ENCODE data around the gene ROM1.

ROM1 gene

GRCh38 chr11:62588966-62589637 is 24.0 kb upstream of the ROM1 start:
- DNase-seq (ENCODE audit: low read depth, low spot score) = peak; percentile 26

GRCh38 chr11:62591448-62592145 is 21.5 kb upstream of the ROM1 start, which contains the start of gene TUT1:
TSS of gene TUT1 (minus strand) at chr11:62591523. CDS start at chr11:62591485, 38 bp downstream.
- DNase-seq (ENCODE audit: low read depth, low spot score) = peak; percentile 99

DNA sequence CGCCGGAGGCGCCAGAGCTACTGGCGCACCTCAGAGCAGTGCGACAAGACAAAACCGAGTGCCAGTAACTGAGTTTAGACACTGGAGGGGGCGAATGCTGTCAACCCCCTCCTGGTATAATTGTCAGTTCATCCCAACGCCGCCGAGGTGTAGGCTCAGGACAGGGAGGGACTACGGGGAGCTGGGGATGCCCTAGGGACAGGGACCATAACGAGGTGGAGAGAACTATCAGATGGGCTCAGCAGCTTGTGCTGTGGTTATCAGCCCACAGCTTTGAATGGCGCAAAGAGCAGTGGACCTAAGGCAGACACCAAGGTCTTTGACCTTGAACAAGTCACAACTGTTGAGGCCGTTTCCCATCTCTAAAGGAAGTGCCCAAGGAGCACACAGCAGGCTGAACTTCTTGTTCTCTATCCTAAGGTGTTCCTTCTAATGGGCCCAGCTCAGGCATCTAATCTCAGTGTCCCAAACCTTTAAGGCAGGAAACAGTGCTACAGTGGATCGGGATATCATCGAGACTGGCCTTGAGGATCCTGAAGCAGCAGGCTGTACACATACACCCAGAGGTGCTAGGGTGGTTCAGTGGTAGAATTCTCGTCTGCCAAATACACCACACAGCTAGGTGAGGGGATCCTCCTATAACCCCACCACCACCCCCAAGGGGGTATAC is 20.8 kb upstream of the ROM1 start:
- DNase-seq (ENCODE audit: low read depth, low spot score) = no peak

DNA sequence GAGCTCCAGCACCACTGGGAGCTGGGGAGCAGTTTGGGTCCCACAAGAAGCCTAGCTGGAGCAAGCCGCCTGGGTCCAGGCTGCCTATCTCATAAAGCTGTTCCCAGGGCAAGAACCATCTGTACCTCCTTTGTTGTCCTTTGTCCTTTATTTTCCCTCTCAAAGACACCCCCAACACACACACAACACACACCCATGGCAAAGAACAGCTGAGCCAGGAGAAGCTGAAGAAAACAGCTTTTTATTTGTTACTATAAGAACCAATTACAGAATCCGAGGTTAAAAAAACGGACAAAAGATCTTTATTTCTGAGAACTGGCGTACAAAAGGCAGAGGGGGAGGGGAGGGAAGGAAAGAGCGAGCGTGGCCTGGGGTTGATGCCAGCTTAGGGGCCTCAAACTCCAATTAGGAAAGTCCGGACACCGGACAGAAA is 20.1 kb upstream of the ROM1 start:
- DNase-seq (ENCODE audit: low read depth, low spot score) = no peak

DNA sequence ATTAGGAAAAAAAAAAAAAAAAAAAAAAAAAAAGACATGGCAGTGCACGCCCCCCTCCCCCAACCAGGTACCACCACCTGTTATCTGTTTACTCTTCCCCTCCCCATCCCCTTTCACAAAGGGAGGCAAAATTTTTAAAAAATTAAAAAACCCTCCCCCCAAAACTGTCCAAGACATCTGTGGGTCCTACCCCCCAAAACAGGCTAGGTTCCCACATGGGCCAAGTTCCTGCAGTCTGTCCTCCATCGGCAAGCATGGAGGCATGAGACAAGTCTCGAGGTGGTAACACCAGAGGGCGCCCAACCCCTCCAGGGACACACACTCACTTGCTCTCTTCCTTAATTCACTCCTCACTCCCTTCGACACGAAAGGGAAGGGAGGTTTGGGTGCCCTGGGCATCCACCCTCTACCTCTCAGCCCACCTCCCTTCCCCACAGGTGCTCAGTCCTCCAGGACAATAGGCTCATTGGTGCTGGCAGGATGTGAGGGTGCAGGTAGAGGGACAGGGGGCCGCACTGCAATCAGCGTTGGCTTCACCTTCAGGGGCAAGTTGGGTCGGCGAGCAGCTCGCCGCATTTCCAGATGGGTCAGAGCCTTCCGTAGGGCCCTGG is 19.5 kb upstream of the ROM1 start:
- DNase-seq (ENCODE audit: low read depth, low spot score) = peak; percentile 80

DNA sequence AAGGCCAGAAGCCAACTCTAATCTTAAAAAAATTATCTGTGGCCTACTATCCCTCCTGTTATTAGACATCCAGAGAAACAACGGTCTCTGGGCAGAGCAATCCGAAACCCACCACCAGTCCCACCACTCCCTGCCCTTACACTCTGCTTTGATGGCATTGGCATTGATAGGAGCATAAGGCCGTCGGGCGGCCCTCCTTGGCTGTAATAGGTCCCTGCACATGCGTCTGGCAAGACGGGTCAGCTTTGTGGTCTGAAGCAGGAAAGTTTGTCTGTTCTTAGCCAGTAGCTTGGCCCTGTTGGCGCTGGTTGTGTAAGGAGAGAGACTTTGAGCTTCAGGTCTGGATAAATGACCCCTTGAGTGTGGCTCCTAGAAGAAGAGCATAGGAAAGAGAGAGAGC is 17.9 kb upstream of the ROM1 start:
- no peak for DNase-seq (ENCODE audit: low read depth, low spot score)

- DNase-seq (ENCODE audit: low read depth, low spot score) = peak; percentile 99
Observed at GRCh38 chr11:62599069-62599696, 13.9 kb upstream of the ROM1 start.

GRCh38 chr11:62599901-62600300 is 13.2 kb upstream of the ROM1 start:
- DNase-seq (ENCODE audit: low read depth, low spot score) = no peak

- DNase-seq (ENCODE audit: low read depth, low spot score) = no peak
Observed at GRCh38 chr11:62600367-62601121, 12.5 kb upstream of the ROM1 start.

GRCh38 chr11:62601122-62601371 is 12.0 kb upstream of the ROM1 start:
- no peak for DNase-seq (ENCODE audit: low read depth, low spot score)

- DNase-seq (ENCODE audit: low read depth, low spot score) = peak; percentile 99
Observed at GRCh38 chr11:62601372-62602140, 11.5 kb upstream of the ROM1 start, which contains the start of gene MTA2. TSS of gene MTA2 (minus strand) at chr11:62601865. CDS start at chr11:62601450, 415 bp downstream.

DNA sequence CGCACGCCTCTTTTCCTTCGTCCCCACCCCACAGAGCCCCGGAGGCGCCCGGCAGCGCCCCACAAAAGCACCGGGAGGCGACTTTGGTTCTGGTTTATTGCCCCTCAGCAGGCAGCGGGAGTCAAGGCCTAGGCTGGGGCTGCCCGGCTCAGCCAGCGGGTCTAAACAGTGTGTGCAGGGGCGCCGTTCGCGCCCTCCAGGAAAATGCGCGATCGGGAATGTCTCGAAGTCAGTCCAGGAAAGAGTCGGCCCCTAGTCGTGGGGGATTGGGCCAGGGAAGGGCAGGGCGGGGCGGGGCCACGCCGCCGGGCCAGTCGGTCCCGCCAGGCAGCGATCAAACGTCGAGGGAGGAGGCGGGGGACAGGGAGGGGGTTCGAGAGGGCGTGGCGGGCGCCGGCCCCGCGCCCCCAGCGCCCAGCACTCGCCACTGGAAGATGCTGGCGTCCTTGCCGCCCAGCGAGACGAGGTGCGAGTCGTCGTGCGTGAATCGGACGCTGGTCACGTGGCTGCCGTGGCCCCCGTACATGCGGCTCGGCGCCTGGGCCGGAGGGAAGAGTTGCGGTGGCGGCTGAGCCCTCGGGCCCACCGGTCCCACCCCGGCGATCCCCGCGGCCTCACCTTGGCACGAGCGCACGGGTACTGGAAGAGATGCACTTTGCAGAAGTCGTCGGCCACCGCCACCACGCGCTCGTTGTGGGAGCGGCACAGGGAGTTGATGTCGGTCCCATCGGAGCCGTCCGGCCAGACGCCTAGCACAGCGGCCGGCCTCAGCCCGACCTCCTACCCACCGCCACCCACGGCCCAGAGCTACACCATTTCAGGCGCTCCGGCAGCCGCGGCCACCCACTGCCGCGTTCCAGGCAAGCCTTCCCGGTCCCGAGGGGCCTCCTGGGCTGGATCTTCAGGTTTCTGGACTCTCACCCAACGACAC is 10.7 kb upstream of the ROM1 start:
- peak; percentile 81 for DNase-seq (ENCODE audit: low read depth, low spot score)

GRCh38 chr11:62603072-62603408 is 10.0 kb upstream of the ROM1 start:
- DNase-seq (ENCODE audit: low read depth, low spot score) = no peak

- no peak for DNase-seq (ENCODE audit: low read depth, low spot score)
Observed at GRCh38 chr11:62603776-62604299, 9.2 kb upstream of the ROM1 start.

GRCh38 chr11:62604460-62605120 is 8.5 kb upstream of the ROM1 start:
- DNase-seq (ENCODE audit: low read depth, low spot score) = peak; percentile 47

GRCh38 chr11:62605467-62605866 is 7.6 kb upstream of the ROM1 start:
- no peak for DNase-seq (ENCODE audit: low read depth, low spot score)

DNA sequence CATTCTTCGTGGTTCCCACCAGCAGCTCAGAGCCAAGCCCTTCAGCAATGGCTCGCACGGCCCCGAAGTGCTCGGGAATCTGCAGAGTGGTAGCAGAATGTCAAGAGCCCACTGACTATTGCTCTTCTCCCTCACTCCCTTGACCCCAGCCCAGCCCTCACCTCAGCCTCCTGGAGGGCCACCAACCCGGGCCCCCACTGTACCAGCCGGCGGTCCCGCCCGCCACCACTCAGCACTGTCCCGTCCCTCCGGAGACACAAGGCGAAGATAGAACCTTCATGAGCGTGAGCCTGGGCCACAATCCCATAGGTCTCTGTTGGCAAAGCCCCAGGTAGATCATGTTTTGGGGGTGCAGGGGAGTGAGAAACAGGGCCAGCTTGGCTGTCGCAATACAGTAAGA is 7.2 kb upstream of the ROM1 start:
- no peak for DNase-seq (ENCODE audit: low read depth, low spot score)

DNA sequence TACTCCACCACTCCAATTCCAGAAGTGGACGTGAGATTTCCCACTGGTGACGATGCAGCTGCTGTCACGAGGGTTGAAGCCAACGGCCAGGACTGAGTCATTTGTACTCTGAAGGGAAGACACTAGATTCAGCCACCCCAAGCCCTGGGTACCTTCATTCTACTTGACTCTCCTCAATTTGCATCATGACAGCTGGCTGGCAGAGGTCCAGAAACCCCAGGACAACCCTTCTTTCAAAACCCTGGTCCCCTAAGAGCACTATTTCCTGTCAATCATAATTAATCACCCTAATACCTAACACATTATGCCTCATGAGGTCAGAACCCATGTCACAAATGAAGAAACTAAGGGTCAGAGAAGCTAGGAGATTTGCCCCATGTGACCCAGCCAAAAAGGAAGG is 5.3 kb upstream of the ROM1 start:
- DNase-seq (ENCODE audit: low read depth, low spot score) = no peak

- no peak for DNase-seq (ENCODE audit: low read depth, low spot score)
Observed at GRCh38 chr11:62608776-62609175, 4.3 kb upstream of the ROM1 start.

All from astrocyte of the hippocampus (primary cell).